CD14-positive monocyte (primary cell): ENCODE measurements around the gene MYO7B. TPM values are rescaled to one million over a fixed set of nuclear protein-coding genes. Genes with fewer than 3 reads are reported as not detected.

Experiments used
- DNase-seq, 3 donors: peaks; one replicate each; pipeline ENCODE4 v3.0.0-alpha.2; 2011 to 2022
- H2AFZ ChIP-seq: 2 replicates; pipeline ENCODE4 v1.6.0; 2012; ENCODE audit warnings: mild to moderate bottlenecking, low read depth, low read length, inconsistent platforms; ENCODE audit not compliant: insufficient read depth, poor library complexity, severe bottlenecking
- H3K27ac ChIP-seq, 2 donors: 1 replicate in 1 of 2; 2 replicates in 1 of 2; pipeline ENCODE4 v1.5.1; 2012 to 2013; ENCODE audit warnings: low read length in 2 of 2, control low read depth in 1 of 2, inconsistent platforms in 1 of 2, low read depth in 1 of 2, mild to moderate bottlenecking in 1 of 2
- H3K27me3 ChIP-seq, 2 donors: one replicate each; pipeline versions ENCODE4 v1.6.0 to v1.6.1; 2011 to 2013; ENCODE audit warnings: low read length in 2 of 2; ENCODE audit not compliant: control insufficient read depth in 2 of 2, insufficient read depth in 2 of 2
- H3K36me3 ChIP-seq, 2 donors: replicated peaks in 1 of 2; 1 replicate in 1 of 2; 2 replicates in 1 of 2; pipeline versions ENCODE4 v1.5.1 to v1.6.1; 2012 to 2013; ENCODE audit warnings: low read length in 2 of 2, control low read depth in 1 of 2, inconsistent platforms in 1 of 2, mild to moderate bottlenecking in 1 of 2; ENCODE audit not compliant: insufficient read depth in 2 of 2, control insufficient read depth in 1 of 2
- H3K4me1 ChIP-seq, 2 donors: 1 replicate in 1 of 2; 2 replicates in 1 of 2; pipeline versions ENCODE4 v1.5.1 to v1.6.1; 2012 to 2013; ENCODE audit warnings: low read length in 2 of 2, control low read depth in 1 of 2, inconsistent platforms in 1 of 2, mild to moderate bottlenecking in 1 of 2, moderate library complexity in 1 of 2; ENCODE audit not compliant: insufficient read depth in 2 of 2, control insufficient read depth in 1 of 2
- H3K4me2 ChIP-seq: replicated peaks from 2 replicates; pipeline ENCODE3; 2012; ENCODE audit warnings: low read length, moderate library complexity, mild to moderate bottlenecking; ENCODE audit not compliant: poor library complexity, severe bottlenecking; ENCODE audit errors: extremely low read depth
- H3K4me3 ChIP-seq, 3 experiments: fragments of 200-600 bp in 1 of 3; sonication (generic) in 1 of 3; replicated peaks in 1 of 3; 1 replicate in 2 of 3; 2 replicates in 1 of 3; pipeline ENCODE4 v1.5.1; 2011 to 2013; ENCODE audit warnings: low read length in 3 of 3, mild to moderate bottlenecking in 3 of 3, control low read depth in 2 of 3, low read depth in 2 of 3, inconsistent platforms in 1 of 3, moderate library complexity in 1 of 3
- H3K79me2 ChIP-seq: 2 replicates; pipeline ENCODE4 v1.6.0; 2012; ENCODE audit warnings: mild to moderate bottlenecking, control low read depth, inconsistent platforms, low read length, moderate library complexity; ENCODE audit not compliant: insufficient read depth
- H3K9ac ChIP-seq: 2 replicates; pipeline ENCODE4 v1.6.0; 2017; ENCODE audit warnings: low read length, mild to moderate bottlenecking; ENCODE audit not compliant: insufficient read depth, poor library complexity, severe bottlenecking
- H3K9me3 ChIP-seq, 2 donors: replicated peaks in 1 of 2; 1 replicate in 1 of 2; 2 replicates in 1 of 2; pipeline versions ENCODE4 v1.5.1 to v1.6.1; 2012 to 2013; ENCODE audit warnings: low read length in 2 of 2, control low read depth in 1 of 2; ENCODE audit not compliant: control insufficient read depth in 1 of 2, insufficient read depth in 1 of 2
- H4K20me1 ChIP-seq: 2 replicates; pipeline ENCODE4 v1.6.0; 2012; ENCODE audit warnings: mild to moderate bottlenecking, low read length, control low read depth, moderate library complexity; ENCODE audit not compliant: insufficient read depth
- H3K27ac Mint-ChIP-seq, 7 donors: one replicate each; pipeline ENCODE4 v1.8.0; 2020; ENCODE audit warnings: mild to moderate bottlenecking in 7 of 7, mixed read lengths in 7 of 7, moderate library complexity in 6 of 7, inconsistent platforms in 2 of 7
- H3K27me3 Mint-ChIP-seq, 3 donors: one replicate each; pipeline ENCODE4 v1.8.0; 2021 to 2022; ENCODE audit warnings: low read depth in 3 of 3, mild to moderate bottlenecking in 3 of 3, mixed read lengths in 3 of 3, moderate library complexity in 3 of 3, inconsistent platforms in 1 of 3
- H3K36me3 Mint-ChIP-seq, 2 donors: one replicate each; pipeline ENCODE4 v1.8.0; 2020; ENCODE audit warnings: mixed read lengths in 2 of 2, inconsistent platforms in 1 of 2, mild to moderate bottlenecking in 1 of 2
- H3K4me1 Mint-ChIP-seq: one replicate; pipeline ENCODE4 v1.8.0; 2020; ENCODE audit warnings: mild to moderate bottlenecking, mixed read lengths
- H3K4me3 Mint-ChIP-seq, 2 donors: one replicate each; pipeline ENCODE4 v1.8.0; 2020; ENCODE audit warnings: mild to moderate bottlenecking in 2 of 2, mixed read lengths in 2 of 2, moderate library complexity in 1 of 2
- H3K9me3 Mint-ChIP-seq, 7 donors: one replicate each; pipeline ENCODE4 v1.8.0; 2020 to 2022; ENCODE audit warnings: mixed read lengths in 7 of 7, mild to moderate bottlenecking in 6 of 7, moderate library complexity in 6 of 7, inconsistent platforms in 2 of 7
- CTCF ChIP-seq: fragments of 200-600 bp; IDR thresholded peaks from one replicate; pipeline ENCODE4 v1.8.0; 2022; ENCODE audit warnings: antibody characterized with exemption, mild to moderate bottlenecking
- WGBS: methylation state at CpG from one replicate; pipeline ENCODE4 v1.1.5; 2013; ENCODE audit warnings: missing lambda C conversion rate; ENCODE audit not compliant: insufficient coverage; 5-methylcytosine and 5-hydroxymethylcytosine counted together
- intact Hi-C, 2 donors: fragments of 100-400 bp; cut with micrococcal nuclease; formaldehyde crosslinking; loops; one replicate each; pipeline versions ENCODE4 v1.15.0 to v1.15.1; 2023
- polyA plus RNA-seq, 3 donors: library from polyadenylated mRNA; depleted of rRNA in 1 of 3; unstranded in 2 of 3; stranded (reverse) in 1 of 3; fragments of 300-500 nt in 2 of 3; fragments of >200 nt in 1 of 3; fragmentation: Illumina TruSeq in 2 of 3; gene quantifications; 1 replicate in 2 of 3; 2 replicates in 1 of 3; pipeline ENCODE4 v1.2.3, GENCODE V29; 2012 to 2021

Gene MYO7B
- polyA plus RNA-seq, 3 donors = 7.3 to 9.8 (median 9.0) TPM

GRCh38 chr2:127651381-127651809 is 115.9 kb downstream of the MYO7B start:
- no peaks in the 10 kb centered on the region for H3K79me2 ChIP-seq
- no peaks in the 10 kb centered on the region for H3K9me3 Mint-ChIP-seq
- intact Hi-C loops = no loop called here
- WGBS = 96% methylated on average over 29 of the region's 29 CpGs
- peaks cover 2 to 9% (median 7%) of the 10 kb centered on the region in 3 donors for H3K27me3 Mint-ChIP-seq
- no peaks in the 10 kb centered on the region for H3K36me3 Mint-ChIP-seq
- H4K20me1 ChIP-seq = no peaks in the 10 kb centered on the region
- H3K27me3 ChIP-seq = no peaks in the 10 kb centered on the region
- no peaks in the 10 kb centered on the region for H3K9me3 ChIP-seq
- H3K4me1 ChIP-seq = peaks cover 16 to 19% of the 10 kb centered on the region in 2 donors
- TF ChIP-seq CTCF = no peak
- no peak overlapping the region for H2AFZ ChIP-seq
- no peak overlapping the region for H3K27ac Mint-ChIP-seq
- H3K4me1 Mint-ChIP-seq = peaks cover 27% of the 10 kb centered on the region
- H3K4me3 ChIP-seq = no peak overlapping the region
- H3K9ac ChIP-seq = no peak overlapping the region
- no peak overlapping the region for H3K4me2 ChIP-seq
- no peak overlapping the region for H3K27ac ChIP-seq
- no peak overlapping the region for H3K4me3 Mint-ChIP-seq
- H3K36me3 ChIP-seq = no peaks in the 10 kb centered on the region
- no peak for DNase-seq

- Histone ChIP-seq H3K4me3 (no peak overlapping the region), H3K4me2 (no peak overlapping the region), H3K27me3 (no peaks in the 10 kb centered on the region), H3K79me2 (no peaks in the 10 kb centered on the region), H4K20me1 (no peaks in the 10 kb centered on the region), H3K27ac (no peak overlapping the region), H3K9ac (no peak overlapping the region), H3K4me1 (peaks cover 10 to 12% of the 10 kb centered on the region in 2 donors), H3K9me3 (no peaks in the 10 kb centered on the region), H2AFZ (peak overlapping the region; percentile 35), H3K36me3 (no peaks in the 10 kb centered on the region)
- TF ChIP-seq CTCF = no peak
- Mint-ChIP-seq H3K27ac (no peak overlapping the region), H3K36me3 (no peaks in the 10 kb centered on the region), H3K9me3 (no peaks in the 10 kb centered on the region), H3K4me1 (peaks cover 21% of the 10 kb centered on the region), H3K4me3 (no peak overlapping the region), H3K27me3 (peaks cover 2 to 9% (median 7%) of the 10 kb centered on the region in 3 donors)
- 69% methylated on average over 10 of the region's 14 CpGs for WGBS
- intact Hi-C loops = no loop called here
- DNase-seq = no peak
These were observed 116.6 kb downstream of the MYO7B start for GRCh38 chr2:127651971-127652550.
